ENCODE data around the gene MPHOSPH6. TPM values are rescaled to one million over a fixed set of nuclear protein-coding genes. Genes with fewer than 3 reads are reported as not detected.

The MPHOSPH6 gene
- total and polyA plus RNA-seq, 2 of the 13 experiments (the other 11 are each of a cell fraction or from before 2014, with no cell fraction given) = 28.4 to 76.4 TPM

- Histone ChIP-seq H3K4me3 (replicated peaks in 1 of 3; ENCODE audit: insufficient read depth in 1 of 3, low read depth in 2 of 3, low read length in 3 of 3) (no peak overlapping the region), H3K27ac (ENCODE audit: extremely low read length, insufficient read depth, low read length) (no peak overlapping the region), H3K4me2 (ENCODE audit: low read depth, low read length) (no peak overlapping the region), H3K36me3 (replicated peaks in 1 of 2; ENCODE audit: control insufficient read depth in 1 of 2, insufficient read depth in 2 of 2, low read length in 2 of 2) (no peaks in the 10 kb centered on the region), H3K79me2 (ENCODE audit: insufficient read depth, low read length) (no peaks in the 10 kb centered on the region), H2AFZ (ENCODE audit: low read length) (no peak overlapping the region), H3K9me3 (ENCODE audit: low read length) (no peaks in the 10 kb centered on the region), H4K20me1 (ENCODE audit: insufficient read depth, low read length) (no peaks in the 10 kb centered on the region), H3K27me3 (ENCODE audit: control insufficient read depth in 1 of 2, insufficient read depth in 2 of 2, low read length in 2 of 2) (peaks cover 0 to 14% of the 10 kb centered on the region in 2 experiments; a peak in 3 of 5 replicates), H3K9ac (ENCODE audit: insufficient read depth, low read depth, low read length) (no peak overlapping the region), H3K4me1 (ENCODE audit: insufficient read depth, low read length) (no peaks in the 10 kb centered on the region)
- intact Hi-C loops (cut with micrococcal nuclease; ENCODE audit: unreplicated experiment) = no loop called here
- ATAC-seq (no peak), DNase-seq (ENCODE audit: low spot score) (no peak), FAIRE-seq (no peak)
- TF ChIP-seq MBD4 (IDR thresholded peaks at IDR 0.05; ENCODE audit: borderline replicate concordance, low read length) (no peak), NPAS2 (CRISPR knock-in tag; IDR thresholded peaks at IDR 0.05; ENCODE audit: borderline replicate concordance) (no peak), MEF2D (CRISPR knock-in tag; IDR thresholded peaks at IDR 0.05) (no peak), ZNF18 (CRISPR knock-in tag; IDR thresholded peaks at IDR 0.05; ENCODE audit: insufficient replicate concordance) (no peak), ZNF317 (CRISPR knock-in tag; IDR thresholded peaks at IDR 0.05) (no peak), CC2D1A (CRISPR knock-in tag; IDR thresholded peaks at IDR 0.05) (no peak), FOXK1 (CRISPR knock-in tag; IDR thresholded peaks at IDR 0.05; ENCODE audit: borderline replicate concordance, low read depth) (no peak), HCFC1 (IDR thresholded peaks at IDR 0.05; ENCODE audit: low read depth, low read length) (no peak), ZNF547 (CRISPR knock-in tag; IDR thresholded peaks at IDR 0.05) (no peak), FOXP1 (IDR thresholded peaks at IDR 0.05) (no peak), FOXP1 (CRISPR knock-in tag; IDR thresholded peaks at IDR 0.05) (no peak), ZNF550 (CRISPR knock-in tag; IDR thresholded peaks at IDR 0.05; ENCODE audit: borderline replicate concordance) (no peak), ZSCAN12 (CRISPR knock-in tag; IDR thresholded peaks at IDR 0.05) (no peak), MYNN (CRISPR knock-in tag; IDR thresholded peaks at IDR 0.05; ENCODE audit: low read depth) (no peak), ZNF589 (CRISPR knock-in tag; conservative IDR thresholded peaks at IDR 0.05) (no peak)
- 8% methylated on average over 5 of the region's 5 CpGs for WGBS (ENCODE audit: low lambda C conversion rate)
- in situ Hi-C loops (cut with HindIII; ENCODE audit: extremely low pct_ligation_motif_present, low pct_unique_long_range_greater_than_20kb) = no loop called here
- ChIA-PET CTCF (ENCODE audit: low intra/inter-chr PET ratio, low total read pairs) (no interaction called here), POLR2A (interaction anchor here (1.2 kb wide), 1 partner anchor 15 kb away, joined by 3 read pairs; no protein-coding TSS in a partner anchor)
- no TSS peak for BruUV-seq (replicated peaks)
These were observed 14.2 kb upstream of the MPHOSPH6 start for GRCh38 chr16:82184213-82184612.

All from HepG2 (cell line).